ENCODE measurements around the gene MTHFD1L.

- TF ChIP-seq CTCF (IDR thresholded peaks at IDR 0.05): no peak
- no peak for TF ChIP-seq POLR2A (IDR thresholded peaks at IDR 0.05)
Observed at GRCh38 chr6:151056230-151056907, 190.9 kb downstream of the MTHFD1L start.
